Prostate gland (tissue), 2 donors: ENCODE results near the gene DDX3X. TPM values are rescaled to one million over a fixed set of nuclear protein-coding genes. Genes with fewer than 3 reads are reported as not detected.
"Not testable (repeated sequence)": the region's sequence is repeated elsewhere in the genome, so short reads cannot be mapped to it uniquely, and the experiment has no call there.

Experiments used
- DNase-seq: peaks from one replicate; pipeline ENCODE4 v3.0.0-alpha.2; 2019; ENCODE audit warnings: low spot score
- H3K27ac ChIP-seq, 2 donors: fragments of 200-600 bp; sonication (generic); 2 replicates each; pipeline ENCODE4 v1.5.1; 2017 to 2019
- H3K27me3 ChIP-seq: fragments of 200-600 bp; sonication (generic); replicated peaks from 2 replicates; pipeline ENCODE4 v1.5.1; 2019; ENCODE audit not compliant: insufficient read depth
- H3K36me3 ChIP-seq, 2 donors: fragments of 200-600 bp; sonication (generic); 1 replicate in 1 of 2; 2 replicates in 1 of 2; pipeline versions ENCODE4 v1.5.1 to v1.8.1; 2017 to 2019
- H3K4me1 ChIP-seq: fragments of 200-600 bp; sonication (generic); replicated peaks from 2 replicates; pipeline ENCODE4 v1.5.1; 2019
- H3K4me3 ChIP-seq, 2 donors: fragments of 200-600 bp; sonication (generic); 2 replicates each; pipeline ENCODE4 v1.5.1; 2017 to 2019
- H3K9me3 ChIP-seq: fragments of 200-600 bp; sonication (generic); 2 replicates; pipeline ENCODE4 v1.5.1; 2017
- CTCF ChIP-seq, 4 experiments: fragments of 200-600 bp in 2 of 4; fragments of 450-650 bp in 2 of 4; sonication (generic) in 2 of 4; IDR thresholded peaks; 1 replicate in 3 of 4; 2 replicates in 1 of 4; pipeline ENCODE4 v1.5.1; 2016 to 2019; ENCODE audit warnings: antibody characterized with exemption in 4 of 4, mild to moderate bottlenecking in 2 of 4, moderate library complexity in 2 of 4
- POLR2A ChIP-seq: fragments of 450-650 bp; IDR thresholded peaks from one replicate; pipeline ENCODE4 v1.6.1; 2016; ENCODE audit warnings: antibody characterized with exemption, mild to moderate bottlenecking
- POLR2AphosphoS5 ChIP-seq: sonication (generic); formaldehyde crosslinking; IDR thresholded peaks from one replicate; pipeline ENCODE4 v1.6.1; 2017; ENCODE audit warnings: antibody characterized with exemption
- WGBS: methylation state at CpG from one replicate; pipeline ENCODE4 v1.1.5; 2018; 5-methylcytosine and 5-hydroxymethylcytosine counted together
- intact Hi-C: fragments of 100-400 bp; cut with DNase I; formaldehyde crosslinking; loops from one replicate; pipeline ENCODE4 v1.14.2; 2022
- total RNA-seq, 2 donors: library from RNA; depleted of rRNA; stranded (reverse); fragments of >200 nt; gene quantifications; one replicate each; pipeline ENCODE4 v1.1.0, GENCODE V29; 2016

The DDX3X gene
- total RNA-seq, 2 donors from 2014 or later = 107 to 115 TPM

DNA sequence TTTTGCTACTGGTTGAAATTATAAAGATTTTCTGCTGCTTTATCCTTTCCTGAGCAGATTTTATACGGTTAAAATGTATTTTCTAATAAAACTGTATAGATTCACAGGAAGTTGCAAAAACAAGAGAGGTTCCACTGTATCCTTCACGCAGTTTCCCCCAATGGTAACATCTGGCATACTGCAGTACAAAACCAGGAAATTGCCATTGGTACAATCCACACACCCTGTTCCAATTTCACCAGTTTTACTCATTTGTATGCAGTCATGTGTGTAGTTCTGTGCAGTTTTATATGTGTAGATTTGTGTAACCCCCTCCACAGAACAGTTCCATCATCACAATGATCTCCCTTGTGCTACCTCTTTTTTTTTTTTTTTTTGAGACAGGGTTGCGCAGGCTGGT is 20.0 kb downstream of the DDX3X start:
- intact Hi-C loops = no loop called here
- no peak for TF ChIP-seq POLR2AphosphoS5
- no peak for TF ChIP-seq POLR2A
- no peak for TF ChIP-seq CTCF (IDR thresholded peaks at IDR 0.05)

GRCh38 chrX:41369152-41369551 is 35.2 kb downstream of the DDX3X start:
- no peaks in the 10 kb centered on the region for H3K36me3 ChIP-seq
- WGBS = 96% methylated on average over 4 of the region's 4 CpGs
- H3K27me3 ChIP-seq = no peaks in the 10 kb centered on the region
- no peak for TF ChIP-seq POLR2AphosphoS5
- H3K4me3 ChIP-seq = no peak overlapping the region
- intact Hi-C loops = no loop called here
- DNase-seq = no peak
- H3K27ac ChIP-seq = no peak overlapping the region
- no peaks in the 10 kb centered on the region for H3K9me3 ChIP-seq
- H3K4me1 ChIP-seq = no peaks in the 10 kb centered on the region

More for the DNA sequence above, 20.0 kb downstream of the DDX3X start:
- WGBS = 50% methylated on average over 2 of the region's 3 CpGs
- H3K36me3 ChIP-seq = no peaks in the 10 kb centered on the region
- no peak overlapping the region for H3K27ac ChIP-seq
- H3K4me3 ChIP-seq = no peak overlapping the region
- no peak for DNase-seq
- H3K27me3 ChIP-seq = no peaks in the 10 kb centered on the region
- H3K4me1 ChIP-seq = no peaks in the 10 kb centered on the region
- no peaks in the 10 kb centered on the region for H3K9me3 ChIP-seq

- intact Hi-C loops, H3K27ac ChIP-seq, H3K4me1 ChIP-seq, H3K36me3 ChIP-seq, H3K9me3 ChIP-seq, H3K27me3 ChIP-seq, DNase-seq, H3K4me3 ChIP-seq: not testable (repeated sequence)
- 97% methylated on average over 5 of the region's 5 CpGs for WGBS
Measured at GRCh38 chrX:41371575-41371974, 37.6 kb downstream of the DDX3X start.

- WGBS = 92% methylated on average over 5 of the region's 5 CpGs
- TF ChIP-seq CTCF (IDR thresholded peaks at IDR 0.05) (no peak), POLR2A (no peak), POLR2AphosphoS5 (no peak)
- intact Hi-C loops = no loop called here
- Histone ChIP-seq H3K9me3 (no peaks in the 10 kb centered on the region), H3K27me3 (no peaks in the 10 kb centered on the region), H3K36me3 (no peaks in the 10 kb centered on the region), H3K27ac (no peak overlapping the region), H3K4me3 (no peak overlapping the region), H3K4me1 (no peaks in the 10 kb centered on the region)
- DNase-seq = no peak
Measured at GRCh38 chrX:41373989-41374606, 40.1 kb downstream of the DDX3X start.

DNA sequence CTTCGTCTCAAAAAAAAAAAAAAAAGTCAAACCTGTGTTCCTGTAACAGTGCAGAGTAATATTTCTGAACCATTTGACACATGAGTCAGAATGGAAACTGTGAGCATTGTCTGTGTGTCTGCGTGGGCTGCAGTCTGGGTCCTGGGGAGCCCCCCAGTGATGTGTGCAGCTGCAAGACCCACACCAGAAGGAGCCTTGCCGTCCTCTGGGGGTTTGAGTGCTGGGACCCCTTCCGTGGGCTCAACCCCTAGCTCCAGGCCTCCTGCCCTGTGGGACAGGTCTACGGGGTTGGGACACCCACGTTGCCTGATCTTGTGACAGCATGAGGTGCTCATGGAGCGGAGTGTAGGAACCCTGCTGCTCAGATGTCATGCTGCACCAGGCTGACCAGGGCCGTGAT is 43.7 kb downstream of the DDX3X start:
- WGBS = 84% methylated on average over 8 of the region's 8 CpGs
- intact Hi-C loops = no loop called here
- TF ChIP-seq POLR2AphosphoS5 (no peak), CTCF (IDR thresholded peaks at IDR 0.05) (no peak), POLR2A (no peak)
- DNase-seq = no peak
- Histone ChIP-seq H3K36me3 (no peaks in the 10 kb centered on the region), H3K27ac (no peak overlapping the region), H3K4me3 (no peak overlapping the region), H3K27me3 (no peaks in the 10 kb centered on the region), H3K9me3 (no peaks in the 10 kb centered on the region), H3K4me1 (no peaks in the 10 kb centered on the region)

DNA sequence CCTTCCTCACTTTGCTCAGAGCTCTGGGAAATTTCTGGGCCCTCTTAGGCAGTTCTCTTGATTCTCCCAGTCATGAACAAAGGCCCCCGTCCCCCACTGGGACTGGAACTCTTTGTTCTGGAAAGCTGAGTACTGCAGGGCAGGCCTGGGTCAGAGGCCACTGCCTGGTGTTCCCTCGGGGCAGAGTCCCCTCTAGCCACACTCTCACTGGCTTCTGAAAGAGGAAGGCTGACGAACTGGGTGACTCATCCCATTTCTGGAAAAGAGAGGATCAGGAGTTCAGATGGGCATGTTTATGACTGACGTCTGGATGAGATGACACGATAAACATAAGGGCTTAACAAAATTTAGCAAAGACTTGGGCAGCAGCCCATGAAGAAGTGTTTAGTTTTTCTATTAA is 47.7 kb downstream of the DDX3X start:
- Histone ChIP-seq H3K9me3 (no peaks in the 10 kb centered on the region), H3K36me3 (no peaks in the 10 kb centered on the region), H3K4me1 (no peaks in the 10 kb centered on the region), H3K4me3 (no peak overlapping the region), H3K27me3 (no peaks in the 10 kb centered on the region), H3K27ac (no peak overlapping the region)
- DNase-seq = no peak
- 36% methylated on average over 5 of the region's 5 CpGs for WGBS
- TF ChIP-seq POLR2A (no peak), CTCF (IDR thresholded peaks at IDR 0.05) (no peak)
- intact Hi-C loops = no loop called here
